ENCODE measurements around the gene TSPAN31. TPM values are rescaled to one million over a fixed set of nuclear protein-coding genes. Genes with fewer than 3 reads are reported as not detected.

TSPAN31 gene
- polyA plus RNA-seq, 2 of the 4 experiments (the other 2 are of a cell fraction) = 20.6 to 51.9 TPM

- Histone ChIP-seq H3K4me1 (peaks cover 13% of the 10 kb centered on the region; the same call in 2 of the 3 replicates), H3K27ac (peak overlapping the region; percentile 93 to 98), H3K4me3 (peak overlapping the region; percentile 70), H3K4me2 (peak overlapping the region; percentile 79), H3K9me3 (no peaks in the 10 kb centered on the region)
- ATAC-seq = peak; percentile 67 to 72
- no peak for FAIRE-seq
- peak; percentile 71 to 94 for DNase-seq (ENCODE audit: low read depth in 1 of 2, low spot score in 1 of 2)
- under 1% methylated on average over 21 of the region's 21 CpGs for WGBS (ENCODE audit: missing lambda C conversion rate)
- ChIA-PET POLR2A (interaction anchor here (0.9 to 1.7 kb wide), 7 partner anchors 9 to 100 kb away, joined by 3 to 9 read pairs (median 6); partner anchors contain the start of genes CYP27B1, EEF1AKMT3 and METTL1), CTCF (interaction anchor here (1.2 to 3.1 kb wide), 6 partner anchors 8 to 161 kb away, joined by 3 to 15 read pairs (median 10); no protein-coding TSS in a partner anchor)
- TF ChIP-seq TFCP2L1 (CRISPR knock-in tag; IDR thresholded peaks at IDR 0.05) (0 out of 2 replicates have a peak, but pooled peaks have one; percentile 50), PHF8 (IDR thresholded peaks at IDR 0.05; ENCODE audit: borderline replicate concordance, low read depth) (no peak), NR3C1 (IDR thresholded peaks at IDR 0.05) (no peak), RARB (CRISPR knock-in tag; IDR thresholded peaks at IDR 0.05) (peak; percentile 71; the same call in 1 of the 2 replicates), E2F6 (IDR thresholded peaks at IDR 0.05; ENCODE audit: borderline replicate concordance, low read depth) (no peak), JUNB (IDR thresholded peaks at IDR 0.05) (no peak), FOSL2 (IDR thresholded peaks at IDR 0.05) (no peak), FOSL2 (CRISPR knock-in tag; IDR thresholded peaks at IDR 0.05) (peak; percentile 62), KDM1A (IDR thresholded peaks at IDR 0.05; ENCODE audit: low read depth) (no peak), TP53 (CRISPR knock-in tag; IDR thresholded peaks at IDR 0.05) (no peak), CBX2 (IDR thresholded peaks at IDR 0.05; ENCODE audit: borderline replicate concordance, low read depth) (no peak), RNF2 (IDR thresholded peaks at IDR 0.05; ENCODE audit: borderline replicate concordance, low read depth) (no peak), HOXB13 (CRISPR knock-in tag; IDR thresholded peaks at IDR 0.05; ENCODE audit: low read depth) (no peak), FOXS1 (CRISPR knock-in tag; IDR thresholded peaks at IDR 0.05) (no peak), HDAC2 (IDR thresholded peaks at IDR 0.05) (no peak), CHD4 (IDR thresholded peaks at IDR 0.05; ENCODE audit: borderline replicate concordance) (no peak), HOXB5 (CRISPR knock-in tag; IDR thresholded peaks at IDR 0.05) (no peak), FOSB (CRISPR knock-in tag; IDR thresholded peaks at IDR 0.05) (no peak), ZNF302 (CRISPR knock-in tag; IDR thresholded peaks at IDR 0.05) (no peak), RCOR1 (IDR thresholded peaks at IDR 0.05; ENCODE audit: low read depth, low read length) (no peak), HEYL (CRISPR knock-in tag; IDR thresholded peaks at IDR 0.05) (no peak), CBX8 (IDR thresholded peaks at IDR 0.05) (no peak), ZFP36 (IDR thresholded peaks at IDR 0.05; ENCODE audit: borderline replicate concordance, partially characterized antibody) (no peak), EHF (CRISPR knock-in tag; IDR thresholded peaks at IDR 0.05) (no peak), RFX5 (IDR thresholded peaks at IDR 0.05) (no peak), NPAS2 (CRISPR knock-in tag; IDR thresholded peaks at IDR 0.05; ENCODE audit: borderline replicate concordance) (no peak), HOXA7 (CRISPR knock-in tag; IDR thresholded peaks at IDR 0.05) (no peak), RAD21 (conservative IDR thresholded peaks at IDR 0.05 in 1 of 2, IDR thresholded peaks at IDR 0.05 in 1 of 2) (no peak), MAFK (IDR thresholded peaks at IDR 0.05; ENCODE audit: partially characterized antibody) (peak; percentile 22), SMC3 (IDR thresholded peaks at IDR 0.05) (no peak), MAZ (IDR thresholded peaks at IDR 0.05; ENCODE audit: borderline replicate concordance, low read depth, low read length) (0 out of 2 replicates have a peak, but pooled peaks have one; percentile 26), EP300 (IDR thresholded peaks at IDR 0.05) (no peak), SREBF2 (IDR thresholded peaks at IDR 0.05) (no peak)
- TF ChIP-seq, protein P1, sequence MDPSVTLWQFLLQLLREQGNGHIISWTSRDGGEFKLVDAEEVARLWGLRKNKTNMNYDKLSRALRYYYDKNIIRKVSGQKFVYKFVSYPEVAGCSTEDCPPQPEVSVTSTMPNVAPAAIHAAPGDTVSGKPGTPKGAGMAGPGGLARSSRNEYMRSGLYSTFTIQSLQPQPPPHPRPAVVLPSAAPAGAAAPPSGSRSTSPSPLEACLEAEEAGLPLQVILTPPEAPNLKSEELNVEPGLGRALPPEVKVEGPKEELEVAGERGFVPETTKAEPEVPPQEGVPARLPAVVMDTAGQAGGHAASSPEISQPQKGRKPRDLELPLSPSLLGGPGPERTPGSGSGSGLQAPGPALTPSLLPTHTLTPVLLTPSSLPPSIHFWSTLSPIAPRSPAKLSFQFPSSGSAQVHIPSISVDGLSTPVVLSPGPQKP (IDR thresholded peaks at IDR 0.05; ENCODE audit: low read depth, low read length) = no peak
- TF ChIP-seq, protein P2, sequence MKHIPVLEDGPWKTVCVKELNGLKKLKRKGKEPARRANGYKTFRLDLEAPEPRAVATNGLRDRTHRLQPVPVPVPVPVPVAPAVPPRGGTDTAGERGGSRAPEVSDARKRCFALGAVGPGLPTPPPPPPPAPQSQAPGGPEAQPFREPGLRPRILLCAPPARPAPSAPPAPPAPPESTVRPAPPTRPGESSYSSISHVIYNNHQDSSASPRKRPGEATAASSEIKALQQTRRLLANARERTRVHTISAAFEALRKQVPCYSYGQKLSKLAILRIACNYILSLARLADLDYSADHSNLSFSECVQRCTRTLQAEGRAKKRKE (CRISPR knock-in tag; IDR thresholded peaks at IDR 0.05; ENCODE audit: low read depth) = no peak
- TF ChIP-seq, protein P3, sequence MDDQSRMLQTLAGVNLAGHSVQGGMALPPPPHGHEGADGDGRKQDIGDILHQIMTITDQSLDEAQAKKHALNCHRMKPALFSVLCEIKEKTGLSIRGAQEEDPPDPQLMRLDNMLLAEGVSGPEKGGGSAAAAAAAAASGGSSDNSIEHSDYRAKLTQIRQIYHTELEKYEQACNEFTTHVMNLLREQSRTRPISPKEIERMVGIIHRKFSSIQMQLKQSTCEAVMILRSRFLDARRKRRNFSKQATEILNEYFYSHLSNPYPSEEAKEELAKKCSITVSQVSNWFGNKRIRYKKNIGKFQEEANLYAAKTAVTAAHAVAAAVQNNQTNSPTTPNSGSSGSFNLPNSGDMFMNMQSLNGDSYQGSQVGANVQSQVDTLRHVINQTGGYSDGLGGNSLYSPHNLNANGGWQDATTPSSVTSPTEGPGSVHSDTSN (IDR thresholded peaks at IDR 0.05) = no peak
- TF ChIP-seq, protein P4, sequence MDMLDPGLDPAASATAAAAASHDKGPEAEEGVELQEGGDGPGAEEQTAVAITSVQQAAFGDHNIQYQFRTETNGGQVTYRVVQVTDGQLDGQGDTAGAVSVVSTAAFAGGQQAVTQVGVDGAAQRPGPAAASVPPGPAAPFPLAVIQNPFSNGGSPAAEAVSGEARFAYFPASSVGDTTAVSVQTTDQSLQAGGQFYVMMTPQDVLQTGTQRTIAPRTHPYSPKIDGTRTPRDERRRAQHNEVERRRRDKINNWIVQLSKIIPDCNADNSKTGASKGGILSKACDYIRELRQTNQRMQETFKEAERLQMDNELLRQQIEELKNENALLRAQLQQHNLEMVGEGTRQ (IDR thresholded peaks at IDR 0.05) = no peak
Measured at GRCh38 chr12:57744194-57744776, 554 bp upstream of the TSPAN31 start.

Data from A549 (cell line).